ENCODE measurements around the gene B3GNT4. TPM values are rescaled to one million over a fixed set of nuclear protein-coding genes. Genes with fewer than 3 reads are reported as not detected.
"Not testable (repeated sequence)": the region's sequence is repeated elsewhere in the genome, so short reads cannot be mapped to it uniquely, and the experiment has no call there.

The B3GNT4 gene
- total RNA-seq, 2 donors from 2014 or later, result 0.90 TPM; not detected in 1

DNA sequence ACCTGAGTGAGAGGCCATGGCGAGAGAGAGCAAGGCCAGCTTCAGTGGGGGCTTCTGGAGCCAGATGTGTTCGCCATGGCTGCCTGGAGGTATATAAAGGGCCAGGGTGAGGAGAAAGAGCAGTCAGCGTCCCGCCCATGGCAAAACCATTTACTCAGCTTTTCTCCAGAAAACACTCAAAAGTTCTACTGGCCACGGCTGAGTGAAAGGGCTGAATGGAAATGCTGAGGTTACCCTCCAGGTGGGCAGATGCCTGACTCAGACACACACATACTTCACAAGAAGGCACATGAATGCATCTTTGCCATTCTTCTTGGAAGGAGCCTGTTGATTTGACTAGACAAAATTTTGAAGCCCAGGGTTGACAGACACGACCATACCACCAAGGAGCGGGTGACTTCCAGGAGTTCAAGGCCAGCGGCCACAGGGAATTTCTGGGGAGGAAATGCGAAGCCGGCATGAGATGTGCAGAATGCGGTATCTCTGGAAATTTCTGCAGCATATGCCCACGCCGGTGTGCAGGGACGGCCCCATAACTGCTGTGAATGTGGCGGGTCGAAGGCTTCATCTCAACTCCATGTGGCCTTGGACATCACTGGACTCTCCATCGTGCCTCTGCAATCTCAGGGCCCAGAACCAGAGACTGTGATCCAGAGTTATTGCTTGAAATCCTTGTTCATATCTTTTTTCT, 29.2 kb upstream of the B3GNT4 start, which contains the start of gene IL31:
Gene IL31 (minus strand): TSS at position 67 of the 691 bp plus-strand sequence. CDS start 49 bp downstream, at position 18.
- Mint-ChIP-seq H3K4me3 (no peak within 1 kb of the TSS), H3K27ac (peak within 1 kb of the TSS in 1 of 2 donors; percentile 50), H3K27me3 (no peaks in the 10 kb centered on the region)

GRCh38 chr12:122176473-122176872, 27.0 kb upstream of the B3GNT4 start:
- peak overlapping the region in 1 of 2 donors; percentile 17 for H3K27ac Mint-ChIP-seq
- not testable (repeated sequence) for H3K27me3 Mint-ChIP-seq

More for the DNA sequence above, 29.2 kb upstream of the B3GNT4 start, which contains the start of gene IL31:
- no peaks in the 10 kb centered on the region for H3K9me3 Mint-ChIP-seq
- H3K4me1 Mint-ChIP-seq (ENCODE audit: low read depth in 2 of 2), result peaks cover 7 to 19% of the 10 kb centered on the region in 2 donors
- no peak for DNase-seq (ENCODE audit: low spot score)
- no peak for ATAC-seq
- H3K36me3 Mint-ChIP-seq, result no peaks in the 10 kb centered on the region

DNA sequence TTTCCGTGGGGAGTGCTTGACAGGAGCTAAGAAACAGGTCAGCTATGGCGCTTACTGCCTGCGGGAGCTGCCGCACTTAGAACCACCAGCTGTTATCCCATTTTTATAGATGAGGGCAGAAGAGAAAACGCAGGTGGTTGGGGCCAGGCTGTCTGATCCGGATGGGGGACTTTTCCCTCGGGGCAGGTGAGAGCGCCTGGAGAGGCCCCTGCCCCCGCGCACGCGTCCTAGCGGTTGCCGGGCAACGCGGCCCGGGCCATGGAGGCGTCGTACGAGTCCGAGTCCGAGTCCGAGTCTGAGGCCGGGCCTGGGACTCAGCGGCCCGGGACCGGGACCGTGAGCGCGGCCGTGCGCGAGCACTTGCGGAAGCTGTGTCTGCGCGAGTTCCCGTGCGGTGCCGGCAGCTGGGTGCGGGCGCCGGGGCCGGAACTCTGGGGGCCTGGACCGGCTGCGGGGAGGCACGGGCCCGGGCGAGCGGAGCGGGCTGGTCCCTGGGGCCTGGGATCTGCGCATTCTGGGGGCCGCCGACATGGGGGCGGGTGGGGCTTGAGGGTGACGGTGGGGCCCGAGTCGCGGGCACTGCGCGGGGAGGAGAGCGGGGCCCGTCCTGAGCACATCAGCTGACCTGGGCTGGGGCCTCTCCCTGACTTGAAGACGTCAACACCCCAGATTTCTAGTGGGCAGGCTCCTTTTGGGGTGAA, 20.5 kb upstream of the B3GNT4 start, which contains the start of gene LRRC43:
Gene LRRC43 (plus strand): TSS at position 237 of the 701 bp plus-strand sequence. CDS start 22 bp downstream, at position 259.
- ATAC-seq (peak; percentile 76), DNase-seq (ENCODE audit: low spot score) (no peak)
- Mint-ChIP-seq H3K36me3 (no peaks in the 10 kb centered on the region), H3K4me1 (ENCODE audit: low read depth in 2 of 2) (peaks cover 23 to 38% of the 10 kb centered on the region in 2 donors), H3K4me3 (peak within 1 kb of the TSS; percentile 84), H3K27ac (peak within 1 kb of the TSS; percentile 86 to 94), H3K27me3 (no peaks in the 10 kb centered on the region), H3K9me3 (no peaks in the 10 kb centered on the region)

More at GRCh38 chr12:122176473-122176872, 27.0 kb upstream of the B3GNT4 start:
- not testable (repeated sequence) for H3K4me3 Mint-ChIP-seq; DNase-seq (ENCODE audit: low spot score); H3K36me3 Mint-ChIP-seq; H3K9me3 Mint-ChIP-seq; ATAC-seq
- H3K4me1 Mint-ChIP-seq (ENCODE audit: low read depth in 2 of 2), result peaks cover 9 to 24% of the 10 kb centered on the region in 2 donors

DNA sequence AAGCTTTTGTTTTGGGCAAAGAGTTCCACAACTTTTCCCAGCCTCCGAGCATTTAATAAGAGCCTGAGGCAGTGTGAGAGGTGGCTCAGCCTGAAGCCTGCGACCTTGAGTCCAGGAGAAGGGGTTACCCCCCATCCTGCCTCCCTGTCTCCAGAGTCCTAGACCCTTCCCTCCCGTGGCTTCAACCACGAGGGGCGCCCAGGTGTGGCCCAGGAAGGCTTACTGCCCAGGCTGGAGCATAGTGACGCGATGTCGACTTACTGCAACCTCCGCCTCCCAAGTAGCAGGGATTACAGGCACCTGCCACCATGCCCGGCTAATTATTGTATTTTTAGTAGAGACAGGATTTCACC, 19.9 kb upstream of the B3GNT4 start:
- no peaks in the 10 kb centered on the region for H3K36me3 Mint-ChIP-seq
- no peak overlapping the region for H3K4me3 Mint-ChIP-seq
- no peaks in the 10 kb centered on the region for H3K27me3 Mint-ChIP-seq
- no peak for ATAC-seq
- H3K9me3 Mint-ChIP-seq, result no peaks in the 10 kb centered on the region
- H3K4me1 Mint-ChIP-seq (ENCODE audit: low read depth in 2 of 2), result peaks cover 19 to 35% of the 10 kb centered on the region in 2 donors
- DNase-seq (ENCODE audit: low spot score), result no peak
- H3K27ac Mint-ChIP-seq, result peak overlapping the region in 1 of 2 donors; percentile 94

DNA sequence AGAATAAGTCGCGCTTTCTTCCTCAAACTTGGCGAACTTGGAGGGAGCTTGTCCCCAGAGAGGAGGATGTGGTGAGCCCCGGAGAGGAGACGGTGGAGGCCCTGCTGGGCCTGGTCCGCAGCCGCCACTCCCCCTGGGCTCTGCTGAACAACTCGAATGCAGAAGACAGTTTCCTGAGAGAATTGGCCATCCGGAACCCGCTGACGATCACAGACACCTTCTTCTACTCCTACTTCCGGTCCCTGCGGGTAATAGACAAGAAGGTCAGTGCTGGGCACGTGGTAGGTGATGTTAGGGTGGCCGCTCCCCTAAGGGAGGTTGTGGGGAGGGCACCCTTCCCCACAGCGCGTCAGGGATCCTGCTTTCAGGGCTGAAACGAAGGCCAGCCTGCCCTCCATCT, 19.0 kb upstream of the B3GNT4 start:
- H3K27ac Mint-ChIP-seq, result peak overlapping the region; percentile 86 to 94
- ATAC-seq, result peak; percentile 78 to 79
- no peaks in the 10 kb centered on the region for H3K36me3 Mint-ChIP-seq
- H3K4me1 Mint-ChIP-seq (ENCODE audit: low read depth in 2 of 2), result peaks cover 14 to 27% of the 10 kb centered on the region in 2 donors
- H3K27me3 Mint-ChIP-seq, result no peaks in the 10 kb centered on the region
- no peaks in the 10 kb centered on the region for H3K9me3 Mint-ChIP-seq
- peak; percentile 81 for DNase-seq (ENCODE audit: low spot score)
- H3K4me3 Mint-ChIP-seq, result peak overlapping the region; percentile 84

DNA sequence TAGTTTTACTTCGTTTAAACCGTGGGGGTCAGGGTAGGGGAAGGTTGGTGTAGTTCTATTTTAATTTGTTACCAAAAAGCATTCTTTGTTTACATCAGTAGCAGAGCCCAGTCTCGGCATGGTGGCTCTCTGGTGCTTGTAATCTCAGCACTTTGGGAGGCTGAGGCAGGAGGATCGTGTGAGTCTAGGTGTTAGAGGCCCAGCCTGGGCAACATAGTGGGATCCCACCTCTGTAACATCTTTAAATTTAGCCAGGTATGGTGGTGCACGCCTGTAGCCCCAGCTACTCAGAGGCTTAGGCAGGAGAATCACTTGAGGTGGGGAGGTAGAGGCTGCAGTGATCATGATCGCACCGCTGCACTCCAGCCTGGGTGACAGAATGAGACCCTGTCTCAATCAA, 18.4 kb upstream of the B3GNT4 start:
- peak overlapping the region; percentile 84 for H3K4me3 Mint-ChIP-seq
- ATAC-seq, result no peak
- H3K27ac Mint-ChIP-seq, result peak overlapping the region; percentile 86 to 94
- no peaks in the 10 kb centered on the region for H3K27me3 Mint-ChIP-seq
- no peaks in the 10 kb centered on the region for H3K36me3 Mint-ChIP-seq
- DNase-seq (ENCODE audit: low spot score), result no peak
- H3K9me3 Mint-ChIP-seq, result no peaks in the 10 kb centered on the region
- H3K4me1 Mint-ChIP-seq (ENCODE audit: low read depth in 2 of 2), result peaks cover 14 to 24% of the 10 kb centered on the region in 2 donors

- ATAC-seq (no peak), DNase-seq (ENCODE audit: low spot score) (no peak)
- no peaks in the 10 kb centered on the region for H3K9me3 Mint-ChIP-seq
- H3K36me3 Mint-ChIP-seq, result no peaks in the 10 kb centered on the region
- no peak overlapping the region for H3K4me3 Mint-ChIP-seq
- peaks cover 14 to 24% of the 10 kb centered on the region in 2 donors for H3K4me1 Mint-ChIP-seq (ENCODE audit: low read depth in 2 of 2)
- H3K27ac Mint-ChIP-seq, result peak overlapping the region; percentile 86 to 94
- H3K27me3 Mint-ChIP-seq, result no peaks in the 10 kb centered on the region
Observed at GRCh38 chr12:122185494-122186082, 17.9 kb upstream of the B3GNT4 start.

DNA sequence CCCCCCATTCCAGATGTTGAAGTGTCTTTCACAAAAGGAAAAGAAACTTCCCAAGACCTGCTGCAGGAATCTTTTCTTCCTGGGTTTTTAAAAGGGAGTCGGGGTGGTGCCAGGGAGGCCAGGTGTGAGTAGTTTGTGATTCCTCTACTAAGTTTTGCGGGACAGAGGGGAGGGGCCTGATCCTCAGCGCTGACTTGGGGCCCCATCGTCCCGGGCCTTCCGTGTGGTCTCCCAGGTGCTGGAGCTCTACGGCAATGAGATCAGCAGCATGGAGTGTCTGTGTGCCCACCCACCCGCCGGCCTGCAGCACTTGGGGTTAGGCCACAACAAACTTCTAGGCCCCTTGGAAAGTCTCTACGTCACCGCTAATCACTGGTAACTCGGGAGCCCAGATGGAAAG, 16.0 kb upstream of the B3GNT4 start:
- DNase-seq (ENCODE audit: low spot score), result no peak
- ATAC-seq, result no peak
- Mint-ChIP-seq H3K36me3 (no peaks in the 10 kb centered on the region), H3K9me3 (no peaks in the 10 kb centered on the region), H3K27ac (no peak overlapping the region), H3K4me3 (no peak overlapping the region), H3K27me3 (no peaks in the 10 kb centered on the region), H3K4me1 (ENCODE audit: low read depth in 2 of 2) (peaks cover 14 to 27% of the 10 kb centered on the region in 2 donors)

DNA sequence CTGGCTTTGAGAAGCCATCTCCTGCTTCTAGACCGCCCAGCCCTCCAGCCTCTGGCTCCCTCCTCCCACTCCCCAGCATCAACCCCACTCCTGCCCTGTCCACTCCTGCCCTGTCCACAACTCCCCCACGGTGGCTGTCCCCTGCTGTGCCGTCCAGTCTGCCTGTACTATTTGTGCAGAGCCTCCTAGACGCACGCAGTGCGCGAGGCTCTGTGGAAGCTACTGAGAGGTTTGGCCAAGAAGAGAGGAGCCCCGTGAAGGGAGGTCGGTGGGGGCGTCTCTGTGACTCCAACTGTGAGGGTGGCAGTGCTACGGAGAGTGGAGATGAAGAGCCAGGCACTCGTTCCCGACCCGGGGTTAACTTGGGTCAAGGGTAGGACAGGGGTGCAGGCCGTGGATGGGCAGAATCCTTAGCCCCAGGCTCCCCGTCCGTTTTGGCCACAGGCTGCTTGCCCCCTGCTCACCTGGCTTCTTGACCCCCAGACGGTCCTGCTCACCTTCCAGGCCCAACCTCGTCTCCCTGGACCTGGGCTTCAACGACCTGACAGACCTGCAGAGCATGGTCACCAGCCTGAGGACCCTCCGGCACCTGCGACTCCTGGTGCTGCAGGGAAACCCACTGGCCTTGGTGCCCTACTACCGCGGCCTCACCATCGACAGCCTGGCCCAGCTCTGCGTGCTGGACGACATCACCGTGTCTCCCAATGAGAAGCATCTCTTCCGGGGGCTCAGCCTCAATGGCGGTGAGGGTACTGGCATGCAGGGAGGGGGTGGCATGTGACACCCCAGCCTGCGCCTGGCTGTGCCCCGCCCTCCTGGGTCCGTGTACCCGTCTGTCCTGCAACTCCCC, 13.7 kb upstream of the B3GNT4 start:
- DNase-seq (ENCODE audit: low spot score) (no peak), ATAC-seq (no peak)
- Mint-ChIP-seq H3K27ac (peak overlapping the region in 1 of 2 donors; percentile 58), H3K27me3 (no peaks in the 10 kb centered on the region), H3K9me3 (no peaks in the 10 kb centered on the region), H3K4me1 (ENCODE audit: low read depth in 2 of 2) (peaks cover 5 to 12% of the 10 kb centered on the region in 2 donors), H3K4me3 (no peak overlapping the region), H3K36me3 (no peaks in the 10 kb centered on the region)

- Mint-ChIP-seq H3K27ac (peak overlapping the region in 1 of 2 donors; percentile 58), H3K36me3 (no peaks in the 10 kb centered on the region), H3K27me3 (no peaks in the 10 kb centered on the region), H3K4me1 (ENCODE audit: low read depth in 2 of 2) (peaks cover 0 to 3% of the 10 kb centered on the region in 2 donors), H3K4me3 (no peak overlapping the region), H3K9me3 (no peaks in the 10 kb centered on the region)
- ATAC-seq (peak; percentile 82 to 87), DNase-seq (ENCODE audit: low spot score) (peak; percentile 71)
Observed at GRCh38 chr12:122190842-122191668, 12.5 kb upstream of the B3GNT4 start.

DNA sequence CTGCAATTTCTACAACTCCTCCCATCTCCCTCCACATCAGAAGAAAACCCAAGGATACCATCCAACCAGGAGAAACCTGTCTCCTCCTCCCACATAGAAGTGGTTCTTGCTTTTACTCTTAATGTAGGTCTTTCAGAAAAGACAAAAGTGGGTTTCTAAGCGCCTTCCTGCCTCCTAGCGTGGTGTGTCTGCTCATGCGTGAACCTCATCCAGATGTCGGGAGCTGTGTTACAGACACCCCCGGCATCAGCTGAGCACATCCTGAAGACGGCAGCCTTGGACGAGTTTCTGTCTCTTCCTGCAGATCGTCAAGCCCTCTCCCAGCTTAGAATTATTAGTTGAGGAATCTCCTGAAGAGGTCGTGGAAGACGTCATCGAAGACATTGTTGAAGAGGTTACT, 11.1 kb upstream of the B3GNT4 start:
- Mint-ChIP-seq H3K9me3 (no peaks in the 10 kb centered on the region), H3K27me3 (no peaks in the 10 kb centered on the region), H3K36me3 (no peaks in the 10 kb centered on the region), H3K4me1 (ENCODE audit: low read depth in 2 of 2) (peaks cover 3 to 8% of the 10 kb centered on the region in 2 donors), H3K4me3 (no peak overlapping the region), H3K27ac (peak overlapping the region in 1 of 2 donors; percentile 66)
- DNase-seq (ENCODE audit: low spot score), result no peak
- ATAC-seq, result no peak

DNA sequence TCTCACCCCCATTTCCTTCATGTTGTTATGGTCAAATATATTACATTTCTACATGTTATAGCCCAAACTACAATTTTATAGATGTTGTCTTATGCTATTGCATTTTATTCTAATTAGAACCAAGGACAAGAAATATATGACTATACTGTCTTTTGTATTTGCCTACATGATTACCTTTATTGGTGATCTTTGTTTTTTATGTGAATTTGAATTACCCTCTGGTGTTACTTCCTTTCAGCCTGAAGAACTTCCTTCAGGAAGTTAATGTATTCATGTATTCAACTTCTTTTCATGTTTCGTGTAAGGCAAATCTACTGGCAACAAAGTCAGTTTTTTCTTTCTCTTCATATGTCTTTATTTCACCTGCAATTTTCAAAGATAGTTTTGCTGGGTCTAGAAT, 8.7 kb upstream of the B3GNT4 start:
- ATAC-seq, result no peak

More for the DNA sequence above, 8.7 kb upstream of the B3GNT4 start:
- no peaks in the 10 kb centered on the region for H3K9me3 Mint-ChIP-seq
- peaks cover 9 to 16% of the 10 kb centered on the region in 2 donors for H3K4me1 Mint-ChIP-seq (ENCODE audit: low read depth in 2 of 2)
- no peaks in the 10 kb centered on the region for H3K27me3 Mint-ChIP-seq
- no peak overlapping the region for H3K4me3 Mint-ChIP-seq
- no peak overlapping the region for H3K27ac Mint-ChIP-seq
- H3K36me3 Mint-ChIP-seq, result no peaks in the 10 kb centered on the region
- no peak for DNase-seq (ENCODE audit: low spot score)

Measured in natural killer cell treated with Interleukin-12 subunit alpha and Interleukin-12 subunit beta and Interleukin-15 and Interleukin-18, amount 100 ng/mL, for 72 hours (primary cell).